C4-2B (cell line): ENCODE data around the gene PLCG1.

Experiments
- CTCF ChIP-seq: fragments of 450-650 bp; conservative IDR thresholded peaks from 2 replicates; pipeline ENCODE4 v1.5.1; 2017; ENCODE audit warnings: mild to moderate bottlenecking
- ZFX ChIP-seq: fragments of 450-650 bp; IDR thresholded peaks from 2 replicates; pipeline ENCODE4 v1.6.1; 2017

- TF ChIP-seq CTCF (no peak), ZFX (no peak)
Observed at GRCh38 chr20:41110012-41110411, 27.3 kb upstream of the PLCG1 start.
